SH-SY5Y (cell line): Measurements from ENCODE around the gene AAK1.

ENCODE experiments used
- GATA2 ChIP-seq: IDR thresholded peaks from 2 replicates; pipeline ENCODE4 v1.6.1; 2011; ENCODE audit warnings: mild to moderate bottlenecking, low read depth, low read length
- GATA3 ChIP-seq: IDR thresholded peaks from 2 replicates; pipeline ENCODE4 v1.6.1; 2011; ENCODE audit warnings: low read depth, mild to moderate bottlenecking, low read length, moderate library complexity

DNA sequence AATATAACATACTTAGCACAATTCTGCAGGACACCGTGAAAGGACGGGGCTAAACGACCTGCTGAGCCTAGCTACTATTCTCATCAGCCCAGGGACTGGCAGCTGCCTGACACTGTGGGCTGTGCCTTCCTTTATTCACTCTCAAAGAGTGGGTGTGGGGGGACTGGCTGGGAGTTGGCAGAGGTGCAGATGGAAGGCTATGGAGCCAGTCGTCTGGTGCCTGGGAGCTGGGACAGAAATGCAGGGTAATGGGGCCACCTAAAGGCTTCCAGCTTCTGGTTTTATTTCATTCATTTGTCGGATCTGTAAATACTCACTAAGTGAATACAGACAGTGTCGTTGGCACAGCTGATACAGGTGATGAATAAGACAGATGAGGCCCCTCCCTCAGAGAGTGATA, 150.3 kb downstream of the AAK1 start:
- no peak for TF ChIP-seq GATA2
- no peak for TF ChIP-seq GATA3
